CD14-positive monocyte (primary cell): ENCODE measurements around the gene EXT2. TPM values are rescaled to one million over a fixed set of nuclear protein-coding genes. Genes with fewer than 3 reads are reported as not detected.

Source experiments
- DNase-seq, 3 donors: peaks; one replicate each; pipeline ENCODE4 v3.0.0-alpha.2; 2011 to 2022
- H2AFZ ChIP-seq: 2 replicates; pipeline ENCODE4 v1.6.0; 2012; ENCODE audit warnings: mild to moderate bottlenecking, low read depth, low read length, inconsistent platforms; ENCODE audit not compliant: insufficient read depth, poor library complexity, severe bottlenecking
- H3K27ac ChIP-seq, 2 donors: 1 replicate in 1 of 2; 2 replicates in 1 of 2; pipeline ENCODE4 v1.5.1; 2012 to 2013; ENCODE audit warnings: low read length in 2 of 2, control low read depth in 1 of 2, inconsistent platforms in 1 of 2, low read depth in 1 of 2, mild to moderate bottlenecking in 1 of 2
- H3K27me3 ChIP-seq, 2 donors: one replicate each; pipeline versions ENCODE4 v1.6.0 to v1.6.1; 2011 to 2013; ENCODE audit warnings: low read length in 2 of 2; ENCODE audit not compliant: control insufficient read depth in 2 of 2, insufficient read depth in 2 of 2
- H3K36me3 ChIP-seq, 2 donors: replicated peaks in 1 of 2; 1 replicate in 1 of 2; 2 replicates in 1 of 2; pipeline versions ENCODE4 v1.5.1 to v1.6.1; 2012 to 2013; ENCODE audit warnings: low read length in 2 of 2, control low read depth in 1 of 2, inconsistent platforms in 1 of 2, mild to moderate bottlenecking in 1 of 2; ENCODE audit not compliant: insufficient read depth in 2 of 2, control insufficient read depth in 1 of 2
- H3K4me1 ChIP-seq, 2 donors: 1 replicate in 1 of 2; 2 replicates in 1 of 2; pipeline versions ENCODE4 v1.5.1 to v1.6.1; 2012 to 2013; ENCODE audit warnings: low read length in 2 of 2, control low read depth in 1 of 2, inconsistent platforms in 1 of 2, mild to moderate bottlenecking in 1 of 2, moderate library complexity in 1 of 2; ENCODE audit not compliant: insufficient read depth in 2 of 2, control insufficient read depth in 1 of 2
- H3K4me2 ChIP-seq: replicated peaks from 2 replicates; pipeline ENCODE3; 2012; ENCODE audit warnings: low read length, moderate library complexity, mild to moderate bottlenecking; ENCODE audit not compliant: poor library complexity, severe bottlenecking; ENCODE audit errors: extremely low read depth
- H3K4me3 ChIP-seq, 3 experiments: fragments of 200-600 bp in 1 of 3; sonication (generic) in 1 of 3; replicated peaks in 1 of 3; 1 replicate in 2 of 3; 2 replicates in 1 of 3; pipeline ENCODE4 v1.5.1; 2011 to 2013; ENCODE audit warnings: low read length in 3 of 3, mild to moderate bottlenecking in 3 of 3, control low read depth in 2 of 3, low read depth in 2 of 3, inconsistent platforms in 1 of 3, moderate library complexity in 1 of 3
- H3K79me2 ChIP-seq: 2 replicates; pipeline ENCODE4 v1.6.0; 2012; ENCODE audit warnings: mild to moderate bottlenecking, control low read depth, inconsistent platforms, low read length, moderate library complexity; ENCODE audit not compliant: insufficient read depth
- H3K9ac ChIP-seq: 2 replicates; pipeline ENCODE4 v1.6.0; 2017; ENCODE audit warnings: low read length, mild to moderate bottlenecking; ENCODE audit not compliant: insufficient read depth, poor library complexity, severe bottlenecking
- H3K9me3 ChIP-seq, 2 donors: replicated peaks in 1 of 2; 1 replicate in 1 of 2; 2 replicates in 1 of 2; pipeline versions ENCODE4 v1.5.1 to v1.6.1; 2012 to 2013; ENCODE audit warnings: low read length in 2 of 2, control low read depth in 1 of 2; ENCODE audit not compliant: control insufficient read depth in 1 of 2, insufficient read depth in 1 of 2
- H4K20me1 ChIP-seq: 2 replicates; pipeline ENCODE4 v1.6.0; 2012; ENCODE audit warnings: mild to moderate bottlenecking, low read length, control low read depth, moderate library complexity; ENCODE audit not compliant: insufficient read depth
- H3K27ac Mint-ChIP-seq, 7 donors: one replicate each; pipeline ENCODE4 v1.8.0; 2020; ENCODE audit warnings: mild to moderate bottlenecking in 7 of 7, mixed read lengths in 7 of 7, moderate library complexity in 6 of 7, inconsistent platforms in 2 of 7
- H3K27me3 Mint-ChIP-seq, 3 donors: one replicate each; pipeline ENCODE4 v1.8.0; 2021 to 2022; ENCODE audit warnings: low read depth in 3 of 3, mild to moderate bottlenecking in 3 of 3, mixed read lengths in 3 of 3, moderate library complexity in 3 of 3, inconsistent platforms in 1 of 3
- H3K36me3 Mint-ChIP-seq, 2 donors: one replicate each; pipeline ENCODE4 v1.8.0; 2020; ENCODE audit warnings: mixed read lengths in 2 of 2, inconsistent platforms in 1 of 2, mild to moderate bottlenecking in 1 of 2
- H3K4me1 Mint-ChIP-seq: one replicate; pipeline ENCODE4 v1.8.0; 2020; ENCODE audit warnings: mild to moderate bottlenecking, mixed read lengths
- H3K4me3 Mint-ChIP-seq, 2 donors: one replicate each; pipeline ENCODE4 v1.8.0; 2020; ENCODE audit warnings: mild to moderate bottlenecking in 2 of 2, mixed read lengths in 2 of 2, moderate library complexity in 1 of 2
- H3K9me3 Mint-ChIP-seq, 7 donors: one replicate each; pipeline ENCODE4 v1.8.0; 2020 to 2022; ENCODE audit warnings: mixed read lengths in 7 of 7, mild to moderate bottlenecking in 6 of 7, moderate library complexity in 6 of 7, inconsistent platforms in 2 of 7
- CTCF ChIP-seq: fragments of 200-600 bp; IDR thresholded peaks from one replicate; pipeline ENCODE4 v1.8.0; 2022; ENCODE audit warnings: antibody characterized with exemption, mild to moderate bottlenecking
- WGBS: methylation state at CpG from one replicate; pipeline ENCODE4 v1.1.5; 2013; ENCODE audit warnings: missing lambda C conversion rate; ENCODE audit not compliant: insufficient coverage; 5-methylcytosine and 5-hydroxymethylcytosine counted together
- intact Hi-C, 2 donors: fragments of 100-400 bp; cut with micrococcal nuclease; formaldehyde crosslinking; loops; one replicate each; pipeline versions ENCODE4 v1.15.0 to v1.15.1; 2023
- polyA plus RNA-seq, 3 donors: library from polyadenylated mRNA; depleted of rRNA in 1 of 3; unstranded in 2 of 3; stranded (reverse) in 1 of 3; fragments of 300-500 nt in 2 of 3; fragments of >200 nt in 1 of 3; fragmentation: Illumina TruSeq in 2 of 3; gene quantifications; 1 replicate in 2 of 3; 2 replicates in 1 of 3; pipeline ENCODE4 v1.2.3, GENCODE V29; 2012 to 2021

The EXT2 gene
- polyA plus RNA-seq, 3 donors: 17.2 to 41.1 (median 34.2) TPM

- Histone ChIP-seq H3K4me3 (no peak overlapping the region), H3K4me1 (no peaks in the 10 kb centered on the region), H3K79me2 (no peaks in the 10 kb centered on the region), H3K4me2 (no peak overlapping the region), H4K20me1 (no peaks in the 10 kb centered on the region), H3K9ac (no peak overlapping the region), H3K27me3 (no peaks in the 10 kb centered on the region), H3K9me3 (peaks cover 0 to 3% of the 10 kb centered on the region in 2 donors), H3K27ac (no peak overlapping the region), H2AFZ (no peak overlapping the region), H3K36me3 (no peaks in the 10 kb centered on the region)
- peaks cover 0 to 6% (median 2%) of the 10 kb centered on the region in 3 donors for H3K27me3 Mint-ChIP-seq
- DNase-seq: no peak
- intact Hi-C loops: no loop called here
- no peaks in the 10 kb centered on the region for H3K36me3 Mint-ChIP-seq
- 95% methylated on average over 18 of the region's 18 CpGs for WGBS
- H3K27ac Mint-ChIP-seq: no peak overlapping the region
- TF ChIP-seq CTCF: no peak
- peaks cover 0 to 3% (median 0%) of the 10 kb centered on the region in 7 donors for H3K9me3 Mint-ChIP-seq
- no peak overlapping the region for H3K4me3 Mint-ChIP-seq
- H3K4me1 Mint-ChIP-seq: peaks cover 2% of the 10 kb centered on the region
These were observed 182.0 kb downstream of the EXT2 start for GRCh38 chr11:44277196-44278090.

DNA sequence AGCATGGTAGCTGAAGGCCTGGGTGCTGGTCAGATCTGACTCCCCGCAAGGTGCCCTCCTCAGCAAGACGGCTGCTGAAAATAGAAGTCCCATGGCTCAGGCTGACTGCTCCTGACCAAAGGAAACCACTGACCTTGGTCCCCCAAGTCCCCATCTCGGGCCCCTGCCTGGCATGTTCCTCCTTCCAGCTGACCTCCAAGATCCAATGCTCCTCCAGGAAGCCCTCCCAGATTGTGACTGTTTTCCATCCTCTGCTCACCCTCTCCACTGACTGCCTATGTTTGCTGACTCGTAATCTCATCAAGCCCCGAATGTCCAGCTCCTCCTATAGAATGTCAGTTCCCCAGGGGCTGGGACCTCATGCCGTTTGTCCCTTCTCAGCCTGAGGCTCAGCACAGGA lies 184.0 kb downstream of the EXT2 start:
- Mint-ChIP-seq H3K36me3 (no peaks in the 10 kb centered on the region), H3K4me1 (peaks cover 2% of the 10 kb centered on the region), H3K4me3 (no peak overlapping the region), H3K9me3 (no peaks in the 10 kb centered on the region), H3K27me3 (peaks cover 2 to 6% (median 4%) of the 10 kb centered on the region in 3 donors), H3K27ac (no peak overlapping the region)
- Histone ChIP-seq H3K27ac (no peak overlapping the region), H3K27me3 (no peaks in the 10 kb centered on the region), H3K4me3 (no peak overlapping the region), H3K79me2 (no peaks in the 10 kb centered on the region), H3K4me1 (no peaks in the 10 kb centered on the region), H3K36me3 (no peaks in the 10 kb centered on the region), H2AFZ (no peak overlapping the region), H4K20me1 (no peaks in the 10 kb centered on the region), H3K9me3 (peaks cover 0 to 3% of the 10 kb centered on the region in 2 donors), H3K4me2 (no peak overlapping the region), H3K9ac (no peak overlapping the region)
- 88% methylated on average over 3 of the region's 6 CpGs for WGBS
- intact Hi-C loops: no loop called here
- no peak for DNase-seq
- no peak for TF ChIP-seq CTCF
